GM18868 (cell line): ENCODE data around the gene GLA.

Experiments
- ATAC-seq: cut with Tn5 transposase; IDR thresholded peaks from one replicate; pipeline ENCODE4 v1.9.1; 2021; ENCODE audit warnings: mild to moderate bottlenecking, moderate library complexity; ENCODE audit not compliant: unreplicated experiment

Gene GLA

DNA sequence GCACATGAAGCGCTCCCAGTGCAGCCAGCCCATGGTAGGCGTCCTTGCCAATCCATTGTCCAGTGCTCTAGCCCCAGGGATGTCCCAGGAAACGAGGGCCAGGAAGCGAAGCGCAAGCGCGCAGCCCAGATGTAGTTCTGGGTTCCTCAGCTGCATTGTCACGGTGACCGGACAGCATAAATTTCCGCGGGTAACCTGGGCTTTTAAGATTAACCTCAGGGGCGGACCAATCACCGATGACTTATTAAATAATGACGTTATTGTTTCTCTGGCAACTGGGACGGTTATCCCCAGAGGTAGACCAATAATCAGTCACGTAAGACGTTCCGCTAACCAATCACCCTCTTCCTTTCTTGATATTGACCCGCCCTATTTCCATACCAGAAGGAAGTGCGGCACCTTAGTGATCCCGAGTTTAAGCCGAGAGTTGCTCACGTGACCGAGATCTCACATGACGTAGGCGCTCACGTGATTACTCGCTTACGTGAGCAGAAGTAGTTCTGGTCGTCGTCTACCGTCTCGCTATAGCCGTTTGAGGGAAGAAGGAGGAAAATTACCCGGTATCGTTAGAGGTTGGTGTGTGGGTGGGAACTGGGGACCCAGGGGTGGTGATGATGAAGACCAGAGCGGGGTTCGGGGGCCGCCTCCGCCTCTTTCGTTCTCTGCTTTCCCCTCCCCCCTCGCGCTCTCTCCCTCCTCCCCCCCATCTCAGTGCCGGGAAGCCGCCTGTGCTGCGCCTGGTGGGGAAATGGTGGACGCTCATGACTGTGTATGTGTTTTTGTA is at the start of gene GLA, which contains the start of gene HNRNPH2:
Gene GLA, minus strand, starts transcription at position 178 of the 784 bp plus-strand sequence. Its CDS starts 22 bp downstream, at position 156.
Gene HNRNPH2, plus strand, starts transcription at position 475 of the 784 bp plus-strand sequence. CDS start 3,767 bp downstream, outside the sequence.
- peak; percentile 90 for ATAC-seq

- no peak for ATAC-seq
Measured at GRCh38 chrX:101452056-101452455, 44.3 kb upstream of the GLA start.

- no peak for ATAC-seq
Measured at GRCh38 chrX:101450961-101451360, 43.2 kb upstream of the GLA start.

DNA sequence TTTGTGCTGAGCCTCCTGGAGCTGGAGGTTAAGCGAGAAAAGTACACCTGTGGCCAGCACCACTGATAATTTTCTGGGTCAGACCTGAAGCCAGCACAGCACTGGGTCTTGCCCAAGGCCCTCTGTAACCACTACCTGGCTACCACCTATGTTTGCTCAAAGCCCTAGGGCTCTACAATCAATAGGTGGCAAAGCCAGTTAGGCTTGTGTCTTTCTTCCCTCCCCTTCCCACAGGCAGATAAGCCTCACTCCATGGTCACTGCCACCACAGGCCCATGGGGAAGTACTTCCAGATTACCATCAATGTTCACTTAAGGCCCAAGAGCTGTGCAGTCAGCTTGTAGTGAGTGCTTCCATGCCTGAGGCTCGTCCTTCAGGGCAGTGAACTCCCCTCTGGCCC is 42.4 kb upstream of the GLA start:
- no peak for ATAC-seq

DNA sequence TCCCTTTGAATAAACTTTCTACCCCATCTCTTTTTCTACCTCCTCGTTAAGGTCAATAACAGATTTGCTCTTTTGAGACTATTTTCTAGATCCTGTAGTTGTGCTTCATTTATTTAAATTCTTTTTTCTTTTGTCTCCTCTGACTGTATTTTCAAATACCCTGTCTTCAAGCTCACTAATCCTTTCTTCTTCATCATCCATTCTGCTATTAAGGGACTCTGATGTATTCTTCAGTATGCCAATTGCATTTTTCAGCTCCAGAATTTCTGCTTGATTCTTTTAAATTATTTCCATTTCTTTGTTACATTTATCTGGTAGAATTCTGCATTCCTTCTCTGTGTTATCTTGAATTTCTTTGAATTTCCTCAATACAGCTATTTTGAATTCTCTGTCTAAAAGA is 41.6 kb upstream of the GLA start:
- ATAC-seq = no peak

GRCh38 chrX:101442085-101442484 is 34.4 kb upstream of the GLA start:
- ATAC-seq = no peak

DNA sequence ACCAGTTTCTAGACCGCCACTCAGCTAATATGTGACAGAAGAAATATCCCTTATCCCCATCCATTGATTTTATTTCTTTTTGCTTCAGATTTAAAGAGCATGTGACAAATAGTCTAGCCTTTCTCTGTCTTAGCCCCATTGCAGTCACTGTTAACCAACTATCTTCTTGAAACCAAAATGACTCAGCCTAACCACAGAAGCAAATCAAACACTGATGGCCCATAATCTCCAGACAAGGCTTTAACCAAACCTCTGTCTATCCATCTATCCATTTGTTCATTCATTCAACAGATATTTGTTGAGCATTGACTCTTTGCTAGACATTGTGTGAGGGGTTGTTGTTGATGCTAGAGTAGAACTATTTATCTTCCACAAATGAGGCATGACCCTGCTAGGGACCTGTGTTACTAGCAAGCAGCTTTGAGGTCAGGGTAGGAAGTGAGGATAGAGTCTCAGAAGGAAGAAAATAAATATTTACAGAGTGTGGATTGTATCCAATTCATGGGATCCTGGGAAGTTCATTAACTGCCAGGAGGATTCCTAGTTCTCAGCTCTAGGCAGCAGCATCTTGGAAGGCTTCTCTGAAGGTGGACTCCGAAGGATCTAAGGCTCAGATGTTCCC is 22.8 kb upstream of the GLA start:
- peak; percentile 96 for ATAC-seq

DNA sequence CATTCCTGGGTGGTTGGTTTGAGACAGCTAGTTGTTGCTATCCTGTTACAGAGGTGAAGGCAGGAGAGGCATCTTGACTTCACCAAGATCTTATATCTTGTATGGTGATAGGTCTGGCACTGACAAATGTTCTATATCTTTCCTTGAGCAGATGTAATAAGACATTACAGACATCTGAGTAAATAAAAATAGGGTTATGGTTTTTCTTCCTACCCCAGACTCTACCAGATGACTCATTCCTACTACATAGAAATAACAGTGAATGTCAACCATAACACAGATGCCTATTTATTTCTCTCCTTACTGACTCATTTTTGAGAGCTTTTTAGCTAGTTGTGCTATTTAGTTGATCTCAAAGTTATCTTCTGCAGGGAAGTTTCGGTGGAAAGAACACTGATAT is 22.2 kb upstream of the GLA start:
- peak; percentile 84 for ATAC-seq

GRCh38 chrX:101427954-101428353 is 20.2 kb upstream of the GLA start:
- ATAC-seq = no peak

- no peak for ATAC-seq
Measured at GRCh38 chrX:101419489-101419888, 11.8 kb upstream of the GLA start.

- peak; percentile 47 for ATAC-seq
Measured at GRCh38 chrX:101417981-101418841, 10.5 kb upstream of the GLA start.

- no peak for ATAC-seq
Measured at GRCh38 chrX:101417190-101417589, 9.5 kb upstream of the GLA start.

GRCh38 chrX:101416691-101417090 is 9.0 kb upstream of the GLA start:
- no peak for ATAC-seq

- peak; percentile 64 for ATAC-seq
Measured at GRCh38 chrX:101415180-101416145, 7.7 kb upstream of the GLA start.

DNA sequence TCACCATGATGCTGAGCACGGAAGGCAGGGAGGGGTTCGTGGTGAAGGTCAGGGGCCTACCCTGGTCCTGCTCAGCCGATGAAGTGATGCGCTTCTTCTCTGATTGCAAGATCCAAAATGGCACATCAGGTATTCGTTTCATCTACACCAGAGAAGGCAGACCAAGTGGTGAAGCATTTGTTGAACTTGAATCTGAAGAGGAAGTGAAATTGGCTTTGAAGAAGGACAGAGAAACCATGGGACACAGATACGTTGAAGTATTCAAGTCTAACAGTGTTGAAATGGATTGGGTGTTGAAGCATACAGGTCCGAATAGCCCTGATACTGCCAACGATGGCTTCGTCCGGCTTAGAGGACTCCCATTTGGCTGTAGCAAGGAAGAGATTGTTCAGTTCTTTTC is 4.3 kb upstream of the GLA start:
- no peak for ATAC-seq

DNA sequence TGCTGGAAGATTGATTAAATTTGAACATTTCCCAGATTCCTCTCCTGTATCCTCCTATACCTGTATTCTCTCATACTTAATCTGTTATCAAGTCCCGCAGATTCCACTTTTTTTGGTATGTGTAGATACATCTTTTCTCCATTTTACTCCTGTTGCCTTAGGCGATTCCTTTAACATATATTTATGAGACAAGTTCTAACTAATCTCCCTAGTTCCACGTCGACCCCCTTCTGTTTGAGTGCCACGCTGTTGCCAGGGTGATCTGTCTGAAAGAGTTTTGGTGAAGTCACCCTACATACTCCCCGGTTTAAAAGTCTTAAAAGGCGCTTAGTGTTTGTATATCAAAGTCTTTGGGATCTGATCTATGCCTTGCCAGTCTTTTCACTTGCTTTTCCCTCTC is 2.7 kb upstream of the GLA start:
- no peak for ATAC-seq

DNA sequence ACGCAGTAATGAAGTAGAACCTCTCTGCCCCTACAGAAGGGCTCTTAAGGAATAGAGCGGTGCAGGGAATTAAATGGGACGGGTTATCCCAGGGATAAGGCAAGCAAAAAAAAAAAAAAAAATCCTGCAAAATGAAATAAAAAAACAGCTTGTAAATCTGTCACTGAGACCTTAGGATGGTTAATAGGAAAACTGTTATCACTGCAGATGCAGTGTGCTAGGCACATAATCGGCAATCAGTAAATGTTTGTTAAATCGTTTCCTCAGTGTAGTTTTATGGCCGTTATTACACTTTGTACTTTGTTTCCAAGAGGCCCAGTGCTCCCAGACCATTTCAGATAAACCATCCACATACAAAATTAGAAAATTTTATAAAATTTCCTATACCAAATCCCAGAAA is 1.3 kb upstream of the GLA start:
- no peak for ATAC-seq

- no peak for ATAC-seq
Measured at GRCh38 chrX:101408532-101408841, 762 bp upstream of the GLA start.

DNA sequence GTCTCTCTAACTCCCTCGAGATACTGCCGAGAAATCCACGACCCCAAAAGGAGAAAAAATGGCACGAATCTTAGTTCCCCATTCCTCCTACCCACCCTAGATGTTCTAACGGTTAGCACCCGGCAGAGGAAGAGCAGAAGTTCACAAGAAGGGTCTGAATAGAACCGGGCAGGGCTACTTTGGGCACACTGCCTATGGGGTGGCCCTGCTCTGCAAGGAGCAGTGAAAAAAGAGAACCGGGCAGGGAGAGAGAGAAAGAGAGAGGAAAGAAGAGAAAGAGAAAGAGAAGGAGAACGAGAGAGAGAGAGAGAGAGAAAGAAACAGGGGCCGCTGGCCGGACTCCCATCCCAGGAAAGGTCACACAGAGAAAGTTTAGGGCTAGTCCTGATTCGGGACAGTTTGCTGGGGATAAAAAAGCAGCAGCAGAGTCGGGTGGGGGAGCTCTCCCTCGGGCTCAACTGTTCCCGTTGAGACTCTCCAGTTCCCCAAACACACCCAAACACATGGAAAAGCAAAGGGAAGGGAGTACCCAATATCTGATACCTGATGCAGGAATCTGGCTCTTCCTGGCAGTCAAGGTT is 468 bp downstream of the GLA start:
- no peak for ATAC-seq

- no peak for ATAC-seq
Measured at GRCh38 chrX:101399825-101400224, 7.9 kb downstream of the GLA start.
